Chondrocyte (in vitro differentiated cells): ENCODE measurements around the gene HMX1. TPM values are rescaled to one million over a fixed set of nuclear protein-coding genes. Genes with fewer than 3 reads are reported as not detected.
A peak's percentile ranks its signal among the peaks of the same experiment; 100 is the strongest.

Experiments used
- DNase-seq: peaks from one replicate; pipeline ENCODE4 v3.0.0; 2021; ENCODE audit warnings: mixed read lengths, low spot score
- H3K27ac Mint-ChIP-seq: one replicate; pipeline ENCODE4 v1.8.0; 2021; ENCODE audit warnings: mild to moderate bottlenecking, moderate library complexity, mixed read lengths; ENCODE audit not compliant: unreplicated experiment
- H3K27me3 Mint-ChIP-seq: 2 replicates; pipeline ENCODE4 v1.8.0; 2021; ENCODE audit warnings: low read depth, mixed read lengths
- H3K36me3 Mint-ChIP-seq: 2 replicates; pipeline ENCODE4 v1.8.0; 2021; ENCODE audit warnings: low read depth, mixed read lengths
- H3K4me1 Mint-ChIP-seq: 2 replicates; pipeline ENCODE4 v1.8.0; 2021; ENCODE audit warnings: low read depth, mild to moderate bottlenecking, mixed read lengths
- H3K4me3 Mint-ChIP-seq: one replicate; pipeline ENCODE4 v1.8.0; 2021; ENCODE audit warnings: mild to moderate bottlenecking, moderate library complexity, mixed read lengths; ENCODE audit not compliant: unreplicated experiment
- H3K9me3 Mint-ChIP-seq: 2 replicates; pipeline ENCODE4 v1.8.0; 2021; ENCODE audit warnings: low read depth, mixed read lengths
- total RNA-seq: library from RNA; stranded (reverse); gene quantifications from 3 replicates; pipeline ENCODE4 v1.2.1, GENCODE V29; 2021
- TF ChIP-seq, protein P1 (sequence below): fragments of 200-600 bp; sonication (generic); IDR thresholded peaks from 2 replicates; pipeline ENCODE4 v1.5.0; 2021; ENCODE audit warnings: antibody characterized with exemption, mild to moderate bottlenecking, moderate library complexity

The HMX1 gene
- total RNA-seq, 1 donor from 2014 or later = not detected

DNA sequence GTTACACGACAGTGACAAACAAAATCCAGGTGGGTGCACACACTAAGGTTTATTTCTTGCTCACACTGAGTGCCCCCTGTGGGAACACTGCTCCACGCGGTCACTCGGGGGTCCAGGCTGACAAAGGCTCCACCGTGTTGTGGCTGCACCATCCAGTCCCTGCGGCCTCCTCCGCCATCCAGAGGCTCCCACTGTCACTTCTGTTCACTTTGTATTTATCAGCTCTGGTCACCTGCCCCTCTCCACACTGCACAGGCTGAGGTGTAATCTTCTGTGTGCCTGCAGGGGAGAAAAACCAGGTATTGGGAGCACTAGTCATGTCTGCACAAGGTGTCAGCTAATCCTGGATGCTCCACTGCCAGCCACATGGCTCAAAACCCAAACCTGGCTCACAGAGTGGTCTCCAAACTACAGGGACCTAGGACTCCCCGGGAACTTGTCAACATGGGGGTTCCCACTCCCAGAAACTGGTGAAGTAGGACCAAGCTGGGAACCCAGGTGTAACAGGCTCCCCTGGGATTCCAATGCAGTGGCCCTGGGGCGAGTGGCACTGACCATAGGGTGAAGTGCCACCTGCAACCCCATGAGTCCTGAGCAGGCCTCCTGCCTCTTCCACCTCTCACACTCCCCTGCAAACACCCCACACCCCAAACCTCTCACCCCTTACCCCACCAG, 25.5 kb downstream of the HMX1 start:
- no peak overlapping the region for H3K4me3 Mint-ChIP-seq
- H3K27ac Mint-ChIP-seq = no peak overlapping the region
- peaks cover 10% of the 10 kb centered on the region for H3K9me3 Mint-ChIP-seq
- peaks cover 32% of the 10 kb centered on the region for H3K27me3 Mint-ChIP-seq
- TF ChIP-seq, protein P1, sequence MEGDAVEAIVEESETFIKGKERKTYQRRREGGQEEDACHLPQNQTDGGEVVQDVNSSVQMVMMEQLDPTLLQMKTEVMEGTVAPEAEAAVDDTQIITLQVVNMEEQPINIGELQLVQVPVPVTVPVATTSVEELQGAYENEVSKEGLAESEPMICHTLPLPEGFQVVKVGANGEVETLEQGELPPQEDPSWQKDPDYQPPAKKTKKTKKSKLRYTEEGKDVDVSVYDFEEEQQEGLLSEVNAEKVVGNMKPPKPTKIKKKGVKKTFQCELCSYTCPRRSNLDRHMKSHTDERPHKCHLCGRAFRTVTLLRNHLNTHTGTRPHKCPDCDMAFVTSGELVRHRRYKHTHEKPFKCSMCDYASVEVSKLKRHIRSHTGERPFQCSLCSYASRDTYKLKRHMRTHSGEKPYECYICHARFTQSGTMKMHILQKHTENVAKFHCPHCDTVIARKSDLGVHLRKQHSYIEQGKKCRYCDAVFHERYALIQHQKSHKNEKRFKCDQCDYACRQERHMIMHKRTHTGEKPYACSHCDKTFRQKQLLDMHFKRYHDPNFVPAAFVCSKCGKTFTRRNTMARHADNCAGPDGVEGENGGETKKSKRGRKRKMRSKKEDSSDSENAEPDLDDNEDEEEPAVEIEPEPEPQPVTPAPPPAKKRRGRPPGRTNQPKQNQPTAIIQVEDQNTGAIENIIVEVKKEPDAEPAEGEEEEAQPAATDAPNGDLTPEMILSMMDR = no peak
- no peaks in the 10 kb centered on the region for H3K4me1 Mint-ChIP-seq
- peak; percentile 66 for DNase-seq
- peaks cover 6% of the 10 kb centered on the region for H3K36me3 Mint-ChIP-seq

DNA sequence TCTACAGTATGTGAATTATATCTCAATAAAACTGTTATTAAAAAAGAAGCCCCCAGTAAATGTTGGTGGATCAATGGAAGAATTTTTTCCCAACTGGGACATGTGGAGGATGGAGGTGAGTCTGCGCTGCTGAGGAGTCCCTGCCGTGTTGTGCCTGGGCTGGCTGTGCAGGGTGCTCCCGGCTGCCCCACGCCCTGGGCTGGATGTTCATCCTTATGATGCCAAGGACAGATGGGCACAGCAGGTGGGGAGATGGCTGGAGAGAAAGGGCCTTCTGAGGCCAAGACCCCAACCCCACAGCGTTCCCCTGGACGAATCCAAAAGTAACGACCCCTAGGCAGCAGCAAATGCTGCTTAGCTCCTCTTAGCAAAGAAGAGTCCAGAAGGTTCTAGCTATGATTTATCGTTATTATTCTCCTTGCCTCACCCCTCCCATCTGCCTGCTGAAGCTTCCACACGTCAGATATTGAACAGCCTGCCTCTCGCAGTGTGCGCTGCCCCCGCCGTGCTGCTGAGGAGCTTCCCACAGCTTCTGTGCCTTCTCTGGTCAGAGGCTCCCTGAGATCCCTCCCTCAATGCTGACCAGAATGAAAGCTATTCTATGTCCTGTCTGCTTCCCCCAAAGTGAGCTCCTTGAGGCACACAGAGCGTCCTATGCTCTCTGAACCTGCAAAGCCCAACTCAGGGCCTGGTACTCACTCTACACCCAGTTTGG, 26.5 kb downstream of the HMX1 start:
- H3K4me1 Mint-ChIP-seq = no peaks in the 10 kb centered on the region
- peaks cover 27% of the 10 kb centered on the region for H3K27me3 Mint-ChIP-seq
- peaks cover 10% of the 10 kb centered on the region for H3K9me3 Mint-ChIP-seq
- TF ChIP-seq, protein P1 = no peak
- peaks cover 6% of the 10 kb centered on the region for H3K36me3 Mint-ChIP-seq
- no peak overlapping the region for H3K27ac Mint-ChIP-seq
- peak; percentile 59 for DNase-seq
- no peak overlapping the region for H3K4me3 Mint-ChIP-seq

DNA sequence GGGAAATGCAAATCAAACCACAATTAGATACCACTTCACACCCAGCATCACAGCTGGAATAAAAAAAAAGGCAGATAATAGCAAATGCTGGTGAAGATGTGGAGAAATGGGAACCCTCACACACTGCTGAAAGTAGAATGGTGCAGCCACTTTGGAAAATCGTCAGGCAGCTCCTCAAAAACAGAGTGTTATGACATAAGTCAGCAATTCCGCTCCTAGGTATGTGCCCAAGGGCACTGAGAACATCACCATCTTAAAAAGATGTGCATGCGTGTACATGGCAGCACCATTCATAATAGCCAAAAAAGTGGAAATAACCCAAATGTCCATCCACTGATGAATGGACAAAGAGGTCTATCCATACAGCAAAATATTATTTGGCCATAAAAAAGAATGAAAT, 28.0 kb downstream of the HMX1 start:
- TF ChIP-seq, protein P1 = no peak
- Mint-ChIP-seq H3K27ac (no peak overlapping the region), H3K36me3 (peaks cover 6% of the 10 kb centered on the region), H3K4me1 (no peaks in the 10 kb centered on the region), H3K9me3 (peaks cover 10% of the 10 kb centered on the region), H3K4me3 (no peak overlapping the region), H3K27me3 (peaks cover 26% of the 10 kb centered on the region)
- no peak for DNase-seq

DNA sequence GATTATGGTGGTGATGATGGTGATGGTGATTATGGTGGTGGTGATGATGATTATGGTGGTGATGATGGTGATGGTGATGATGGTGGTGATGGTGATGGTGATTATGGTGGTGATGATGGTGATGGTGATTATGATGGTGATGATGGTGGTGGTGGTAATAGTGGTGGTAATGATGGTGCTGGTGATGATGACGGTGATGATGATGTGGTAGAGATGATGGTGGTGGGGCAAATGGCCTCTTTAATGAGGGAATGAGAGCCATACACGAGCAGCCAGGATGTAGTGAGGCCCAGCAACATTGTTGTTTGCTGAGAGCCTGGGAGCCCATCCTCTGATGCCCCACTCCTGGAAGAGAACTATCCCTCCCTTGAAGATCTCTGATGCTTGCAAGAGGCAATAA, 29.0 kb downstream of the HMX1 start:
- DNase-seq = no peak
- Mint-ChIP-seq H3K4me3 (no peak overlapping the region), H3K27ac (no peak overlapping the region), H3K27me3 (peaks cover 26% of the 10 kb centered on the region), H3K4me1 (no peaks in the 10 kb centered on the region), H3K9me3 (peaks cover 10% of the 10 kb centered on the region), H3K36me3 (peaks cover 8% of the 10 kb centered on the region)
- TF ChIP-seq, protein P1 = no peak

DNA sequence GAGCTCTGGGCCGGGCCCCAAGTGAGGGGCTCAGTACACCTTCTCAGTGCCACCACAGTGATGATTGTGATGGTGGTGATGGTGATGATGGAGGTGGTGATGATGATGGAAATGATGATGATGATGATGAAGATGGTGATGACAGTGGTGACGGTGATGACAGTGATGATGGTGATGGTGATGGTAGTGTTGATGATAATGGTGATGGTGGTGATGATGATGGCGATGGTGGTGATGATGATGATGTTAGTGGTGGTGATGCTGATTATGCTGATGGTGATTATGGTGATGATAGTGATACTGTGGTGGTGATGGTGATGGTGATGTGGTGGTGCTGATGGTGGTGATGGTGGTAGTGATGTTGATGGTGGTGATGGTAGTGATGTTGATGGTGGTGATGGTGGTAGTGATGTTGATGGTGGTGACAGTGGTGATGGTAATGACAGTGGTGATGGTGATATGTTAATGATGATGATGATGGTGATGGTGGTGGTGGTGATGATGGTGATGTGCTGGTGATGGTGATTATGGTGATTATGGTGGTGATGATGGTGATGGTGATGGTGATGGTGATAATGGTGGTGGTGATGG, 29.9 kb downstream of the HMX1 start:
- Mint-ChIP-seq H3K4me3 (no peak overlapping the region), H3K4me1 (no peaks in the 10 kb centered on the region), H3K27ac (no peak overlapping the region), H3K9me3 (peaks cover 10% of the 10 kb centered on the region), H3K36me3 (peaks cover 8% of the 10 kb centered on the region), H3K27me3 (peaks cover 30% of the 10 kb centered on the region)
- TF ChIP-seq, protein P1 = no peak
- no peak for DNase-seq
